Uterus (tissue), 4 donors: ENCODE data around the gene GRIK4. TPM values are rescaled to one million over a fixed set of nuclear protein-coding genes. Genes with fewer than 3 reads are reported as not detected.

Experiments
- DNase-seq, 2 donors: peaks; one replicate each; pipeline ENCODE4 v3.0.0-alpha.2; 2019 to 2020
- H3K27ac ChIP-seq, 2 donors: fragments of 200-600 bp; sonication (generic); 1 replicate in 1 of 2; 2 replicates in 1 of 2; pipeline ENCODE4 v1.5.1; 2016 to 2018
- H3K27me3 ChIP-seq, 2 donors: fragments of 200-600 bp; sonication (generic); one replicate each; pipeline ENCODE4 v1.5.1; 2018 to 2019; ENCODE audit warnings: control low read depth in 1 of 2
- H3K36me3 ChIP-seq, 2 donors: fragments of 200-600 bp; sonication (generic); one replicate each; pipeline ENCODE4 v1.5.1; 2019; ENCODE audit warnings: control low read depth in 1 of 2
- H3K4me1 ChIP-seq, 2 donors: fragments of 200-600 bp; sonication (generic); one replicate each; pipeline ENCODE4 v1.5.1; 2018 to 2019; ENCODE audit warnings: control low read depth in 1 of 2
- H3K4me3 ChIP-seq, 2 donors: fragments of 200-600 bp; sonication (generic); 1 replicate in 1 of 2; 2 replicates in 1 of 2; pipeline ENCODE4 v1.5.1; 2018 to 2019; ENCODE audit warnings: mild to moderate bottlenecking in 1 of 2
- H3K9me3 ChIP-seq, 2 donors: fragments of 200-600 bp; sonication (generic); one replicate each; pipeline ENCODE4 v1.5.1; 2019; ENCODE audit warnings: control low read depth in 1 of 2
- POLR2A ChIP-seq, 2 donors: fragments of 450-650 bp; IDR thresholded peaks; one replicate each; pipeline ENCODE4 v1.6.1; 2016; ENCODE audit warnings: antibody characterized with exemption in 2 of 2, mild to moderate bottlenecking in 1 of 2, moderate library complexity in 1 of 2
- intact Hi-C: fragments of 100-400 bp; cut with DNase I; formaldehyde crosslinking; loops from one replicate; pipeline ENCODE4 v1.15.1; 2023; ENCODE audit warnings: low total_unique reads
- total RNA-seq, 4 donors: library from RNA; depleted of rRNA in 3 of 4; stranded (reverse); fragments of >200 nt in 3 of 4; gene quantifications; one replicate each; pipeline versions ENCODE4 v1.1.0 to v1.2.4, GENCODE V29; 2014 to 2023
- TF ChIP-seq, protein P1 (sequence below), 4 experiments: fragments of 200-600 bp in 2 of 4; fragments of 450-650 bp in 2 of 4; sonication (generic) in 2 of 4; IDR thresholded peaks; one replicate each; pipeline ENCODE4 v1.5.1; 2016 to 2019; ENCODE audit warnings: antibody characterized with exemption in 4 of 4, mild to moderate bottlenecking in 2 of 4, moderate library complexity in 1 of 4
- donor health status: DM: yes; HTN: yes; CAD: no.

GRIK4 gene
- total RNA-seq, 4 donors from 2014 or later, result 0.28 to 1.1 TPM; not detected in 2

- Histone ChIP-seq H3K9me3 (no peaks in the 10 kb centered on the region), H3K4me3 (no peak overlapping the region), H3K27ac (no peak overlapping the region), H3K27me3 (no peaks in the 10 kb centered on the region), H3K36me3 (no peaks in the 10 kb centered on the region), H3K4me1 (no peaks in the 10 kb centered on the region)
- DNase-seq, result no peak
- intact Hi-C loops, result no loop called here
- no peak for TF ChIP-seq POLR2A (IDR thresholded peaks at IDR 0.05)
- TF ChIP-seq, protein P1, sequence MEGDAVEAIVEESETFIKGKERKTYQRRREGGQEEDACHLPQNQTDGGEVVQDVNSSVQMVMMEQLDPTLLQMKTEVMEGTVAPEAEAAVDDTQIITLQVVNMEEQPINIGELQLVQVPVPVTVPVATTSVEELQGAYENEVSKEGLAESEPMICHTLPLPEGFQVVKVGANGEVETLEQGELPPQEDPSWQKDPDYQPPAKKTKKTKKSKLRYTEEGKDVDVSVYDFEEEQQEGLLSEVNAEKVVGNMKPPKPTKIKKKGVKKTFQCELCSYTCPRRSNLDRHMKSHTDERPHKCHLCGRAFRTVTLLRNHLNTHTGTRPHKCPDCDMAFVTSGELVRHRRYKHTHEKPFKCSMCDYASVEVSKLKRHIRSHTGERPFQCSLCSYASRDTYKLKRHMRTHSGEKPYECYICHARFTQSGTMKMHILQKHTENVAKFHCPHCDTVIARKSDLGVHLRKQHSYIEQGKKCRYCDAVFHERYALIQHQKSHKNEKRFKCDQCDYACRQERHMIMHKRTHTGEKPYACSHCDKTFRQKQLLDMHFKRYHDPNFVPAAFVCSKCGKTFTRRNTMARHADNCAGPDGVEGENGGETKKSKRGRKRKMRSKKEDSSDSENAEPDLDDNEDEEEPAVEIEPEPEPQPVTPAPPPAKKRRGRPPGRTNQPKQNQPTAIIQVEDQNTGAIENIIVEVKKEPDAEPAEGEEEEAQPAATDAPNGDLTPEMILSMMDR (IDR thresholded peaks at IDR 0.05), result no peak
Measured at GRCh38 chr11:120606211-120607010, 94.9 kb downstream of the GRIK4 start.

GRCh38 chr11:120608061-120608460 is 96.5 kb downstream of the GRIK4 start:
- Histone ChIP-seq H3K27me3 (no peaks in the 10 kb centered on the region), H3K36me3 (no peaks in the 10 kb centered on the region), H3K9me3 (no peaks in the 10 kb centered on the region), H3K27ac (no peak overlapping the region), H3K4me3 (no peak overlapping the region), H3K4me1 (no peaks in the 10 kb centered on the region)
- no peak for DNase-seq
- intact Hi-C loops, result no loop called here
- TF ChIP-seq, protein P1 (IDR thresholded peaks at IDR 0.05), result no peak
- TF ChIP-seq POLR2A (IDR thresholded peaks at IDR 0.05), result no peak

DNA sequence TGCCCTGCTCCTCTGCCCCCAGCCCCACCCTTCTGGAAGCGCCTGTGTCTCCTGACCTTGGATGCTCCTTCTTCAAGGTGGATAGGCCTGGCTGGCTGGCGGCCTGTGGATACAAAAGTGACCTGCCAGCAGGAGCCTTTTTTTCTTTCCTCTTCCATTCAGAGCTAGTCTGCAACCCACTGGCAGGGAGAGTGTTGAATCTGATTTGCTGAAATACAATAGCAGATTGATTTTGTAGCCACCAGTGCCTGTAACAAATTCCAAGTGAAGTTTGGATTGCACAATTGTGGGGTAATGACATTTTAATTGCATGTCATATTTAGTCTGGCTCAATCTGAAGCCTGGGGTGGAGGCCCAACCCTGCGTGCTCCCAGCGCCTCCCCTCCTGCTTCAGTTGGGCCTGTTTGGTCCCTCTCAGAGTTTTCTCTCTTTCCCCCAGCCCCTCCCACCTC is 97.2 kb downstream of the GRIK4 start:
- Histone ChIP-seq H3K4me1 (no peaks in the 10 kb centered on the region), H3K36me3 (no peaks in the 10 kb centered on the region), H3K27me3 (no peaks in the 10 kb centered on the region), H3K27ac (no peak overlapping the region), H3K9me3 (no peaks in the 10 kb centered on the region), H3K4me3 (no peak overlapping the region)
- intact Hi-C loops, result no loop called here
- peak in 1 of 2 donors; percentile 20 for DNase-seq
- TF ChIP-seq, protein P1 (IDR thresholded peaks at IDR 0.05), result no peak
- no peak for TF ChIP-seq POLR2A (IDR thresholded peaks at IDR 0.05)

DNA sequence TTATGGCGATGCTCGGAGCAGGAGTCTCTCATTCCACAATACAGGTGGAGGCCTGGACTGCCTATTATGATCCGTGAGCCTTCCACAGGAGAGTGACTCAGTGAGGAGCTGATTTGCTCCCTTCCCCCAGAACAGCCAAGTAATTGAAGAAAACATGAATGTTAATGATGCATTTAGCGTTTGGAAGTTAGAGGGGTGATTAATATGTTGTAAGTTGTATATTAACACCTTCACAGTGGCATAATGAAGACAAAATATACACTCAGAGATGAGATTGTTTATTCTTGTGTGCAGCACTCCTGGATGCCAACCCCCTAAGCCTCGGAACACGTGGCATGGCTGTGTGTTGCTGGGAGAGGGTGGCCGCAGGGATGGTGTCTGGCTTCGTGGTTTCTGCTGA is 98.6 kb downstream of the GRIK4 start:
- intact Hi-C loops, result no loop called here
- H3K27me3 ChIP-seq, result no peaks in the 10 kb centered on the region
- H3K4me3 ChIP-seq, result no peak overlapping the region
- H3K27ac ChIP-seq, result no peak overlapping the region
- no peaks in the 10 kb centered on the region for H3K9me3 ChIP-seq
- H3K36me3 ChIP-seq, result no peaks in the 10 kb centered on the region
- DNase-seq, result no peak
- no peak for TF ChIP-seq POLR2A (IDR thresholded peaks at IDR 0.05)
- TF ChIP-seq, protein P1 (IDR thresholded peaks at IDR 0.05), result no peak
- no peaks in the 10 kb centered on the region for H3K4me1 ChIP-seq

GRCh38 chr11:120611581-120611980 is 100.0 kb downstream of the GRIK4 start:
- intact Hi-C loops, result no loop called here
- H3K27me3 ChIP-seq, result no peaks in the 10 kb centered on the region
- no peak overlapping the region for H3K4me3 ChIP-seq
- no peaks in the 10 kb centered on the region for H3K4me1 ChIP-seq
- no peak overlapping the region for H3K27ac ChIP-seq
- DNase-seq, result no peak
- H3K9me3 ChIP-seq, result no peaks in the 10 kb centered on the region
- TF ChIP-seq POLR2A (IDR thresholded peaks at IDR 0.05), result no peak
- TF ChIP-seq, protein P1 (IDR thresholded peaks at IDR 0.05), result no peak
- H3K36me3 ChIP-seq, result no peaks in the 10 kb centered on the region
